Gastroesophageal sphincter (tissue), 3 donors: ENCODE results near the gene MAS1L.
"Not testable (repeated sequence)": the region's sequence is repeated elsewhere in the genome, so short reads cannot be mapped to it uniquely, and the experiment has no call there.

Experiments used
- POLR2A ChIP-seq, 2 donors: fragments of 450-650 bp; IDR thresholded peaks; one replicate each; pipeline ENCODE4 v1.6.1; 2017; ENCODE audit warnings: antibody characterized with exemption in 2 of 2, mild to moderate bottlenecking in 2 of 2, moderate library complexity in 1 of 2
- TF ChIP-seq, protein P1 (sequence below), 4 experiments: fragments of 200-600 bp in 2 of 4; fragments of 450-650 bp in 2 of 4; sonication (generic) in 1 of 4; IDR thresholded peaks; one replicate each; pipeline ENCODE4 v1.5.1; 2017 to 2019; ENCODE audit warnings: antibody characterized with exemption in 4 of 4, mild to moderate bottlenecking in 2 of 4, moderate library complexity in 2 of 4

- TF ChIP-seq, protein P1, sequence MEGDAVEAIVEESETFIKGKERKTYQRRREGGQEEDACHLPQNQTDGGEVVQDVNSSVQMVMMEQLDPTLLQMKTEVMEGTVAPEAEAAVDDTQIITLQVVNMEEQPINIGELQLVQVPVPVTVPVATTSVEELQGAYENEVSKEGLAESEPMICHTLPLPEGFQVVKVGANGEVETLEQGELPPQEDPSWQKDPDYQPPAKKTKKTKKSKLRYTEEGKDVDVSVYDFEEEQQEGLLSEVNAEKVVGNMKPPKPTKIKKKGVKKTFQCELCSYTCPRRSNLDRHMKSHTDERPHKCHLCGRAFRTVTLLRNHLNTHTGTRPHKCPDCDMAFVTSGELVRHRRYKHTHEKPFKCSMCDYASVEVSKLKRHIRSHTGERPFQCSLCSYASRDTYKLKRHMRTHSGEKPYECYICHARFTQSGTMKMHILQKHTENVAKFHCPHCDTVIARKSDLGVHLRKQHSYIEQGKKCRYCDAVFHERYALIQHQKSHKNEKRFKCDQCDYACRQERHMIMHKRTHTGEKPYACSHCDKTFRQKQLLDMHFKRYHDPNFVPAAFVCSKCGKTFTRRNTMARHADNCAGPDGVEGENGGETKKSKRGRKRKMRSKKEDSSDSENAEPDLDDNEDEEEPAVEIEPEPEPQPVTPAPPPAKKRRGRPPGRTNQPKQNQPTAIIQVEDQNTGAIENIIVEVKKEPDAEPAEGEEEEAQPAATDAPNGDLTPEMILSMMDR (IDR thresholded peaks at IDR 0.05): not testable (repeated sequence)
- TF ChIP-seq POLR2A (IDR thresholded peaks at IDR 0.05): not testable (repeated sequence)
These were observed 51.0 kb downstream of the MAS1L start for GRCh38 chr6:29436730-29437129.
